Measurements from ENCODE around the gene NYNRIN.

DNA sequence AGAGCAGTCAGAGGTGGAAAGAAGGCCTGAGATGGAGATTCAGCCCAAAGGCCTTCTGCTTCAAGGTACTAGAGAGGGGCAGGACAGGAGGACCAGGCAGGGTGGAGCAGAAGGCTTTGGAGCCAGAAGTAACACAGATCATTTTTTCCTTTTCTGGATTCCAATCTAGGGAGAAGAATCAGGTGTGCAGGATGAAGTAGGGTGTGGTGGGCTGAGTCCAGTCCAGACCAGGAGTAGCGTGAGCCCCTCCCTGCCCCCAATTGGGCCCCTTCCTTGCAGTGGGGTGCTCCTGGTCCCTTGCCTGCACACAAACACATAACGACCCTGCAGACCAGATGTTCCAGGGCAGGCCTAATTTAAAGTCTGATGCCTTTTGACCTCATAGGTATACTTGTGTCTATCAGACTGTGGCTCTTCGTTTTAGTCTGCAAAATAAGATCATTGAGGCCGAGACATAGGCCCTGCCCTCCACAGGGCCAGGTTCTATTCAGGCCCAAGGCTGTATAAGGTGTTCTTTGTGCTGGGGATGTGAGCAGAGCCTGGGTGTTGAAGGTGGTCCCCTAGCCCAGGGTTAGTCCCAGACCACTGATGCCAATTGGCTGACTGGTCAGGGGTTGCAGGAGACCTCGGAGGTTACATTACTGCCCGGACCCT is 1.0 kb upstream of the NYNRIN start:
- TF ChIP-seq, protein P1, sequence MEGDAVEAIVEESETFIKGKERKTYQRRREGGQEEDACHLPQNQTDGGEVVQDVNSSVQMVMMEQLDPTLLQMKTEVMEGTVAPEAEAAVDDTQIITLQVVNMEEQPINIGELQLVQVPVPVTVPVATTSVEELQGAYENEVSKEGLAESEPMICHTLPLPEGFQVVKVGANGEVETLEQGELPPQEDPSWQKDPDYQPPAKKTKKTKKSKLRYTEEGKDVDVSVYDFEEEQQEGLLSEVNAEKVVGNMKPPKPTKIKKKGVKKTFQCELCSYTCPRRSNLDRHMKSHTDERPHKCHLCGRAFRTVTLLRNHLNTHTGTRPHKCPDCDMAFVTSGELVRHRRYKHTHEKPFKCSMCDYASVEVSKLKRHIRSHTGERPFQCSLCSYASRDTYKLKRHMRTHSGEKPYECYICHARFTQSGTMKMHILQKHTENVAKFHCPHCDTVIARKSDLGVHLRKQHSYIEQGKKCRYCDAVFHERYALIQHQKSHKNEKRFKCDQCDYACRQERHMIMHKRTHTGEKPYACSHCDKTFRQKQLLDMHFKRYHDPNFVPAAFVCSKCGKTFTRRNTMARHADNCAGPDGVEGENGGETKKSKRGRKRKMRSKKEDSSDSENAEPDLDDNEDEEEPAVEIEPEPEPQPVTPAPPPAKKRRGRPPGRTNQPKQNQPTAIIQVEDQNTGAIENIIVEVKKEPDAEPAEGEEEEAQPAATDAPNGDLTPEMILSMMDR (conservative IDR thresholded peaks at IDR 0.05; ENCODE audit: low read length): no peak
- no peak for TF ChIP-seq EZH2phosphoT487 (IDR thresholded peaks at IDR 0.05; ENCODE audit: borderline replicate concordance)

All from Loucy (cell line).